NCI-H226 (cell line): ENCODE data around the gene GNL2.
A peak's percentile ranks its signal among the peaks of the same experiment; 100 is the strongest.
"Not testable (repeated sequence)": the region's sequence is repeated elsewhere in the genome, so short reads cannot be mapped to it uniquely, and the experiment has no call there.

Source experiments
- DNase-seq: peaks from one replicate; pipeline ENCODE4 v3.0.0-alpha.2; 2015

GNL2 gene

DNA sequence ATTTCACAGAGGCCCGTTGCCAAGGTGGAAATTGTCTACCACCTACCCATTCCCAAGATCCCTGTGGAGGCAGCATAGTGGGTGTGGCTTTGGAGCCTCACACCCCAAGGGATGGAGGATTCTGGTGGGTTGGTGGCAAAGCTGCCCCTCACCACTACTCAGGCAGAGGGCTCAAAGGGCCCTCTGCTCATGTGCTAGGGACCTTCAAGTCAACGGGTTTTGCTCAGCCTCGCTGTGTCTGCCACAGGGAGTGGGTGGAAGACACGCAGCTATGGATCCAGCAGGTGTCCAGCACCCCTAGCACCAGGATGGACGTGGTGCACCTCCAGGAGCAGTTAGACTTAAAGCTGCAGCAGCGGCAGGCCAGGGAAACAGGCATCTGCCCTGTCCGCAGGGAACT lies 36.7 kb downstream of the GNL2 start:
- DNase-seq = no peak

DNA sequence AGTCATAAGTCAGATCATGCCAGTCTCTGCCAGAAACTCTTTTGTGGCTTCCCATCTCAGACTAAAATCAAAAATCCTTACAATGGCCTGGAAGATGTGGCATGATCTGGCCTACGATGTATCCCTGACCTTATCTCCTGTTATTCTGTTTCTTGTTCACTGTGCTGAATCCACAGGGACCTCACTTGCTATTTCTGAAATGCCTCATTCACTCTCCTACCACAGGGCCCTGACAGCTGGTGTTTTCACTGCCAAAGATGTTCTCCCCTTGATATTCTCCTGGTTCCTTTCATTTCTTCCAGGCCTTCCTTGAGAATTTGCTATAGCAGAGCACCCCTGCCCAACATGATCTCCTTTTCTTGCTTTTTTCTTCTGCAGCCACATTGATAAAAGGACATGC lies 37.3 kb downstream of the GNL2 start:
- no peak for DNase-seq

DNA sequence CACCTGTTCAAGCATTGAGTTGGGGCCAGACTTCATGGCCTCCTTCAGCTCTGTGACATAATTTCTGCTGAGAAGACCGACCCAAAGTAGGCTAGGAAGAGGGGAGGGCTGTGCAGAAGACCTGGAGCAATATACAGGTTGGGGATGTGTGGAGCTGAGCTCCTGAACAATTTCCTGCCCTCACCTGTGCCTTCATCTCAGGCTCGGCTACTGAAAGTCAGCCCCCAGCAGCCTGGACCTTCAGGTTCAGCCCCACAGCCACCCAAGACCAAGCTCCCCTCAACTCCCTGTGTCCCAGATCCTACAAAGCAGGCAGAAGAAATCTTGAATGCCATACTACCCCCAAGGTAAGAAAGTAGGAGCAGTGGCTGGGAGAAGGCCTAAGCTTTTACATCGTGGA lies 38.3 kb downstream of the GNL2 start:
- DNase-seq = no peak

DNA sequence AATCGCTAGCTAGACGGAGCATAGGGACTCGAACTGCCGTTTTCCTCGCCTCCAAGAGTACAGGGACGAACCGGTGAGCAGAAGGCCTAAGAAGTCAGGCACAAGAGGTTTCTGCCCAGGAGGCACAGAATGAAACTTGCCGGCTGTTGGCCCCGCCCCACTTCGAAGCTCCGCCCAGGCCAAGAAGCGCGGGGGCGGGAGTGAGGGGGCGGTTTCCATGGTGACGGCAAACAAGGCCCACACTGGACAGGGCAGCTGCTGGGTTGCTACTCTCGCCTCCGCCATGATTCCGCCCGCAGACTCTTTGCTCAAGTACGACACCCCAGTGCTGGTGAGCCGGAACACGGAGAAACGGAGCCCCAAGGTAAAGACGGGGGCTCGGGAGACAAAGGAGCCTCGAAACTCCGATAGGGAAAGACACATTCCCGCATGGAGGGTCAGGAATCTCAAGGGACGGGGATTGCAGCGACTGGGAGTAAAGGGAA lies 39.0 kb downstream of the GNL2 start, which contains the start of gene DNALI1:
Gene DNALI1, plus strand, starts transcription at position 229 of the 485 bp plus-strand sequence. Its CDS starts 55 bp downstream, at position 284.
- DNase-seq = no peak

DNA sequence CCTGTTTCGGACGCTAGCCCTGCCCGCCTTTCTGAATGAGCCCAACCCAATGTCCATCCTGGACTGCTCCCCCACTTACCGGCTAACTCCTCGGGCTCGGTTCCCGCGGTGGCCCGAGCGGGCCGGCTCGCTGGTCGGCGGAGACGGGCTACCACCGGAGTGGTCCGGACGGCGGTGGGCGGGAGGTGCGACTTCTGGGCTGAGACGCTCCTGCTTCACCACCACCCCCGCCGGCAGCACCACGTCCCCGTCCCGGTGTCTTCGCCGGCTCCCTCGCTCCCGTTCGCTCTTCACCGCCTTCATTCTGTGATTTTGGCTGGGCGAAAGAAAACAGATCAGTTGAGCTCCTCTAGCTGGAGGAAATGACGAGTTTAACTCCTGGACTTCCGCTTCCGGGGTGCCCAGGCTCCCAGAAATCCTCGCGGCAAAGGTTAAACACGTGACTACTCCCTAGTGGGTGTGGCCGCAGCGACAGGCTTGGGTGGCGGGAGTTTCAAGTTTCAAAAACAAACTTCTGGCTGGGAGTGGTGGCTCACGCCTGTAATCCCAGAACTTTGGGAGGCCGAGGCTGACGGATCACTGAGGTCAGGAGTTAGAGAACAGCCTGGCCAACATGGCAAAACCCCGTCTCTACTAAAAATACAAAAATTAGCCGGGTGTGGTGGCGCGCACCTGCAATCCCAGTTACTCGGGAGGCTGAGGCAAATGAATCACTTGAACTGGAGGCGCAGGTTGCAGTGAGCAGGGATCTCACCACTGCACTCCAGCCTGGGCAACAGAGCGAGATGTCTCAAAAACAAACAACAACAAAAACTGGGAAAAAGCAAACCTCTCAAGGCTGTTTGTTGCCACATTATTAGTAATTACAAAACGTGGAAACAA lies 41.6 kb downstream of the GNL2 start, which contains the start of gene SNIP1:
Gene SNIP1, minus strand, starts transcription at position 367 of the 882 bp plus-strand sequence. Its CDS starts 64 bp downstream, at position 303.
- peak; percentile 86 for DNase-seq

DNA sequence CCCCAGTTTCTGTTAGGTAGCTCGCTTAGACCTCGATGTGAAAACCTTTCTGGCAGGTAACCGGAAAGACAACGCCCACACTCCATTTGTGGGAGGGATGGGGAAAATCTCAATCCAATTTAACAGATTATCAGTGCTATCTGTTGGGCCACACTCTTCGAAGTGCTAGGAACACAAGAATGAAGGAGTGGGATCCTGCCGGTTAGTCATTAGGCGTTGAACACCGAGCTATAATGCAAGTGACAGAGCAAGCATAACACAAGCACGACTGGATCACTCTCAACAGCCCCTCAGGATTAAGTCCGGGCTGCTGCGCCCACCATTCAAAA lies 42.2 kb downstream of the GNL2 start:
- DNase-seq = no peak

DNA sequence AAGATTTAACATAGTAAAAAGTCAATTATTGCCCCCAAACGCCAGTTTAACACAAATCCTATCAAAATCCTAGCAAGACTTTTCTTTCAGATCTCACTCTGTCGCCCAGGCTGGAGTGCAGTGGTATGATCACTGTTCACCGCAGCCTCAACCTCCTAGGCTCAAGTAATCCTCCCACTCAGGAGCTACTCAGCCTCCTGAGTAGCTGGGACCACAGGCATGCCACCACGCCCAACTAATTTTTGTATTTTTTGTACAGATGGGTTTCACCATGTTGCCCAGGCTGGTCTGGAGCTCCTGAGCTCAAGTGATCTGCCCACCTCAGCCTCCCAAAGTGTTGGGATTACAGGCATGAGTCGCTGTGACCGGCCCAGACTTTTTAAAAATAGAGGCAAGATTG lies 46.4 kb downstream of the GNL2 start:
- peak; percentile 73 for DNase-seq

DNA sequence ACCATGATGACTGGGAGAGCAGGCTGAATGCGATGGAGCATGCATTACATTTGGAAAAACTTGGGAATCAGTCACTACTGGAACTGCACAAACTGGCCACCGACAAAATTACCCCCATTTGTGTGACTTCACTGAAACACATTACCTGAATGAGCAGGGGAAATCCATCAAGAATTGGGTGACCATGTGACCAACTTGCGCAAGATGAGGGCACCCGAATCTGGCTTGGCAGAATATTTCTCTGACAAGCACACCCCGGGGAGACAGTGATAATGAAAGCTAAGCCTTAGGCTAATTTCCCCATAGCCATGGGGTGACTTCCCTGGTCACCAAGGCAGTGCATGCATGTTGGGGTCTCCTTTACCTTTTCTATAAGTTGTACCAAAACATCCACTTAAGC lies 50.7 kb downstream of the GNL2 start:
- DNase-seq = no peak

DNA sequence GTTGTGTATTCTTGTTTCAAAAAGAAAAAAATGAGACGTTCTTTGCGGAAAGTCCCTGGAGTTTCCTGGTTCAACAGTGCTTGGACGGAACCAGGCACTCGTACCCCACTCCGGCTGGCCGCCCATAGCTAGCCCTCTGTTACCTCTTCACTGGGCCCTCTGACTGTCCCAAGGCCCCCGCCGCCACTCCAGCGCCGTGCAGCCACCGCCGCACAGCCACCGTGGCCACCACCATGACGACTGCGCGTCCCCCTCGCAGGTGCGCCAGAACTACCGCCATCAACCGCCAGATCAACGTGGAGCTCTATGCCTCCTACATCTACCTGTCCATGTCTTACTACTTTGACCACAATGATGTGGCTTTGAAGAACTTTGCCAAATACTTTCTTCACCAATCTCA lies 51.2 kb downstream of the GNL2 start:
- DNase-seq = no peak

DNA sequence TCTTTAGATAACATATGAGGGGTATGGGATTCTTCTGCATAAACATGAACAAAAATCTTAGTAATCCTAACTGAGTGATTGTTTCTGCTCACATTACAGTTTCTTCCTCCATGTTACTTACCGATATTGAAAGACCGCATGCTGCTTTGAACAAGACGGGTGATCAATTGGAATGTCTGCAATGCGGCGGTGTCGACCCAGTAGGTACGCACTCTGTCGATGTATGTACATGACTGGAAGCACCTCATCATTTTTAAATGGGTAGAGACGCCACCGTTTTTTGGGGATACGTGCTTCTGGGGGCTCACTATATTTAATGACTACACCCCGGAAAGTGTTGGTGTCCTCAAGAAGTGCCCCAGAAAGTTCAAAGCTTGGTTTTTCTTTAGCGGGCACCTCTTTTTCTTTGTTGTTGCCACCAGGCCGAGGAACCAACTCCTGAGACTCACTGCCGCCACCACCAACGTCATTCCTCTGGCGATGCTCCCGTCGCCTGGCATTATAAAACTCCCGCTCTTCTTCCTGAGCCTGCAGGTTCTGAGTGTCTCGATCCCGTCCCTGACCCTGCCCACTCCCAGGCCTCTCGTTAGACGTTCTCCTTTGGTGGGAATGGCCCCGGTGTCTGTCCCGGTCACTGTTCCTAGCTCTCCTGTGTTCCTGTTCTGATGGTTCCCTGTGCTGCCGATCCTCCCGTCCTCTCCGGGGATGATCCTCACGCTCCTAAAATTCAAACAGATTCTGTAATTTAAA lies 55.5 kb downstream of the GNL2 start:
- no peak for DNase-seq

DNA sequence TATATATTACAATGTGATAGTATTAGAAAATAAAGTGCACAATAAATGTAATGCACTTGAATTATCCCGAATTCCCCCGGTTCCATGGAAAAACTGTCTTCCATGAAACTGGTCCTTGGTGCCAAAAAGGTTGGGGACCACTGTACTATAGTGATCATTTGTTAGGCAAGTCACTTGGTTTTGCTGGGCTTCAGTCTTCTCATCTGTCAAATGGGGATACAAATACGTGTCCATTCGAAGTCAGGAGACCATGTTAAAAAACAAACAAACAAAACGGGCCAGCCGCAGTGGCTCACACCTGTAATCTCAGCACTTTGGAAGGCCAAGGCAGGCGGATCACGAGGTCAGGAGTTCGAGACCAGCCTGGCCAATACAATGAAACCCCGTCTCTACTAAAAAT lies 56.6 kb downstream of the GNL2 start:
- DNase-seq = not testable (repeated sequence)

DNA sequence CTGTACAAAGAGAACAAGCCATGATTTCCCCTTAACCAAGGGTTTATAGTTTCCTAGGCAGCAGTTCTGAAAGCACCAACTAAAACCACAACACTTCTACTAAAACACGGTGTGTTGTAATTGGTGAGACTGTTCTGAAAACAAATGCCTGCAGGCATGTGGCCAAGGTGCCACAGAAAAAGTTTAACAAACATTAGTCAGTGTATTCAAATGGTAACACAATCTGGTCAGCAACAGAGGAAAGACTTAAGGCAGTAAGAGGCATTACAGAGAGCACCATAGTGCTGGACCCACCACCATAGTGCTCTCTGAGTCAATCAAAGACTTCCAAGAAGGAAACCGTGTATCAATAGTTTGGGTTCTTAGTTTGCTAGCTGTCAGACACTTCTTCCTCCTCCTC lies 58.4 kb downstream of the GNL2 start:
- DNase-seq = peak; percentile 31

DNA sequence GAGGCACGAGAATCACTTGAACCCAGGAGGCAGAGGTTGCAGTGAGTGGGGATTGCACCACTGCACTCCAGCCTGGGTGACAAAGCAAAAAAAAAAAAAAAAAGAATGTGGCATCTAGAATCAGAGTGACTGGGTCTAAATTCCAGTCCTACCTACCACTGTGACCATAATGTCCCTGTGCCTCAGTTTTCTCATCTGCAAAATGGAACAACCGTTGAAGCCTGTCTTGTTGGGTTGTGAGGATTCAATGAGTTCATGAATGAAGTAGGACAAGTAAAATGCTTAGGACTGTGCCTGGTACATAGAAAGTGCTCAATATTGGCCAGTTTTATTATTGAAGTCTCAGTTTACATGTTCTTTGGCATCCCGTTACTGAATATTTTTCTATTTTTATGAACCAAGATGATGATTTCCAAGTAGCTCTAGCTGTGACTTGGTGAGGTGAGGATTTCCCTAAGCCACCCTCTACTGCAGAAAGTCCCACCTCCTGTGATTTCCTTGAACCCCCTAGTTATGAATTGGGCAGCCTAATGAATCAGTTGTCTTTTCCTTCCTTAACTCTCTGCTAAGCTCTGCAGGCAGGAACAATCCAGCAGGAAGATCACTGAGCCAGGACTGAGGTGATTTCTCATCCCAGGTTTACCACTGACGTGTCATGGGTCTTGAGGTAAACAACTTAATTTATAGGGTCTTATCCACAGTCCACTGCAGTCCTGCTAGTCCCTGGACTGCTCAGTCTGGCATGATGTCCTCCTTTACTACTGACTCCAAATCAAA lies 62.2 kb downstream of the GNL2 start:
- DNase-seq = no peak

DNA sequence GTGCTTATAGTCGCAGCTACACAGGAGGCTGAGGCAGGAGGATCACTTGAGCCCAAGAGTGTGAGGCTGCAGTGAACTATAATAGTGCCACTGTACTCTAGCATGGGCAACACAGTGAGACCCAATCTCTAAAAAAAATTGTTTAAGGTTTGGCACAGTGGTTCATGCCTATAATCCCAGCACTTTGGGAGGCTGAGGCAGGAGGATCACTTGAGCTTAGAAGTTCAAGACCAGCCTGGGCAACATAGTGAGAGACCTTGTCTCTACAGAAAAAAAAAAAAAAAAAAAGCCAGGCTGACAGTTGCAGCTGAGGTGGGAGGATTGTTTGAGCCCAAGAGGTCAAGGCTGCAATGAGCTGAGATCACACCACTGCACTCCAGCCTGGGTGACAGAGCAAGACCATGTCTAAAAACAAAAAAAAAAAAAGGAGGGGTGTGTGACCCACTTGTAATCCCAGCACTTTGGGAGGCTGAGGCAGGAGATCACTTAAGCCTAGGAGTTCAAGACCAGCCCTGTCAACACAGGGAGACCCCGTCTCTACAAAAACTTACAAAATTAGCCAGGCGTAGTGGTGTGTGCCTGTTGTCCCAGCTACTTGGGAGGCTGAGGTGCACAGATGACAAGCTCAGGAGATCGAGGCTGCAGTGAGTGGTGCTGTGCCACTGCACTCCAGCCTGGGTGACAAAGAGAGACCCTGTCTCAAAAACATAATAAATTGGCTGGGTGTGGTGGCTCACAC lies 63.1 kb downstream of the GNL2 start:
- not testable (repeated sequence) for DNase-seq

DNA sequence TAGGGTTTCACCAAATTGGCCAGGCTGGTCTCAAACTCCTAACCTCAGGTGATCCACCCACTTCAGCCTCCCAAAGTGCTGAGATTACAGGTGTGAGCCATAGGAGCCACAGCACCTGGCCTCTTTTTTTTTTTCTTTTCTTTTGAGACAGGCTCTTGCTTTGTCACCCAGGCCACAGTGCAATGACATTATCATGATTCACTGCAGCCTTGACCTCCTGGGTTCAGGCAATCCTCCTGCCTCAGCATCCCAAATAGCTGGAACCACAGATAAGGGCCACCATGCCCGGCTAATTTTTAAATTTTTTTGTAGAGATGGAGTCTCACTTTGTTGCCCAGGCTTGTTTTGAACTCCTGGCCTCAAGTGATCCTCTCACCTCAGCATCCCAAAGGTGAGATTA lies 65.8 kb downstream of the GNL2 start:
- DNase-seq = not testable (repeated sequence)

DNA sequence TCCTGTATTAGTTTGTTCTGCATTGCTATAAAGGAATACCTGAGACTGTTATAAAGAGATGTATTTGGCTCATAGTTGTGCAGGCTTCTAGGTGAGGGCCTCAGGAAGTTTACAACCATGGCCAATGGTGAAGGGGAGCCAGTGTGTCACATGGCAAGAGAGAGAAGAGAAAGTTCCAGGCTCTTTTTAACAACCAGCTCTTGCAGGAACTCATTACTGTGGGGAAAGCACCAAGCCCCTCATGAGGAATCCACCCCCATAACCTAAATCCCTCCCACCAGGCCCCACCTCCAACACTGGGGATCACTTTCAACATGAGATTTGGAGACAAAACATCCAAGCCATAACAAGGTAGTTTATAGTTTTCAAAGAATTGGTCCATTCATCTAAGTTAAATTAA lies 76.1 kb downstream of the GNL2 start:
- DNase-seq = no peak

DNA sequence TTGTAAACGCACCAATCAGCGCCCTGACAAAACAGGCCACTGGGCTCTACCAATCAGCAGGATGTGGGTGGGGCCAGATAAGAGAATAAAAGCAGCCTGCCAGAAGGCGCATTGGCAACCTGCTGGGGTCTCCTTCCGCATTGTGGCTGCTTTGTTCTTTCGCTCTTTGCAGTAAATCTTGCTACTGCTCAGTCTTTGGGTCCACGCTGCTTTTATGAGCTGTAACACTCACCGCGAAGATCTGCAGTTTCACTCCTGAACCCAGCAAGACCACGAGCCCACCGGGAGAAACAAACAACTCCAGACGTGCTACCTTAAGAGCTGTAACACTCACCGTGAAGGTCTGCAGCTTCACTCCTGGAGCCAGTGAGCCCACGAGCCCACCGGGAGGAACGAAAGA lies 76.8 kb downstream of the GNL2 start:
- DNase-seq = not testable (repeated sequence)

DNA sequence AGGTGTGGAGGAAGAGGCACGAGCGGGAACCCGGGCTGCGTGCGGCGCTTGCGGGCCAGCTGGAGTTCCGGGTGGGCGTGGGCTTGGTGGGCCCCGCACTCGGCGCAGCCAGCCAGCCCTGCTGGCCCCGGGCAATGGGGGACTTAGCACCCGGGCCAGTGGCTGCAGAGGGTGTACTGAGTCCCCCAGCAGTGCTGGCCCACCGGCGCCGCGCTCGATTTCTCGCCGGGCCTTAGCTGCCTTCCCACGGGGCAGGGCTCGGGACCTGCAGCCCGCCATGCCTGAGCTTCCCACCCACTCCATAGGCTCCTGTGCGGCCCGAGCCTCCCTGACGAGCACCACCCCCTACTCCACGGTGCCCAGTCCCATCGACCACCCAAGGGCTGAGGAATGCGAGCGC lies 77.5 kb downstream of the GNL2 start:
- not testable (repeated sequence) for DNase-seq

DNA sequence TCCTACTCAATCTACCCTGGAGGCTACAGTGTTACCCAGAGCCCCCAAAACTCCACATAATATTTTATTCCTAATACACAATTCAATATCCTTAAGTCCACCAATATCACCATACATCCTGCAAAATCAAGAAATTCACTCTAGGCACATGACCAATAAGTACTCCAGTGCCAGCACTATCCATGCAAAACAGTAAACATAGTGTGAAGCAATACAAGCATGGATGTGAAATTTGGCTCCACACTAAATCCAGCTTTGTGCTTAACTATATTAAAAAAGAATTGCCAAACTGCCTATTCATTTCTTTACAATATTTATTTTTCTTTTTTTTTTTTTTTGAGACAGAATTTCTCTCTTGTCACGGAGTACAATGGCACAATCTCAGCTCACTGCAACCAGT lies 78.2 kb downstream of the GNL2 start:
- DNase-seq = no peak
